Kidney epithelial cell (primary cell): Measurements from ENCODE around the gene NPTN. TPM values are rescaled to one million over a fixed set of nuclear protein-coding genes. Genes with fewer than 3 reads are reported as not detected.

Experiments
- DNase-seq: peaks from one replicate; pipeline ENCODE4 v3.0.0-alpha.2; 2010; ENCODE audit warnings: low read depth
- H3K27me3 ChIP-seq: 2 replicates; pipeline ENCODE4 v1.6.0; 2011; ENCODE audit warnings: low read length; ENCODE audit not compliant: control insufficient read depth, insufficient read depth
- H3K36me3 ChIP-seq: 2 replicates; pipeline ENCODE4 v1.5.1; 2011; ENCODE audit warnings: low read length; ENCODE audit not compliant: control insufficient read depth, insufficient read depth
- H3K4me3 ChIP-seq: 2 replicates; pipeline ENCODE4 v1.5.1; 2011; ENCODE audit warnings: low read depth, mild to moderate bottlenecking, control low read depth, low read length
- total RNA-seq: library from RNA; depleted of rRNA; stranded (reverse); fragments of >200 nt; gene quantifications from 2 replicates; pipeline ENCODE4 v1.2.3, GENCODE V29; 2015
- TF ChIP-seq, protein P1 (sequence below): IDR thresholded peaks from 2 replicates; pipeline ENCODE4 v1.5.1; 2011; ENCODE audit warnings: mild to moderate bottlenecking, moderate library complexity, low read length, control low read depth, inconsistent platforms; ENCODE audit not compliant: insufficient read depth, poor library complexity, severe bottlenecking

NPTN gene
- total RNA-seq, 1 donor from 2014 or later, result 96.5 TPM

DNA sequence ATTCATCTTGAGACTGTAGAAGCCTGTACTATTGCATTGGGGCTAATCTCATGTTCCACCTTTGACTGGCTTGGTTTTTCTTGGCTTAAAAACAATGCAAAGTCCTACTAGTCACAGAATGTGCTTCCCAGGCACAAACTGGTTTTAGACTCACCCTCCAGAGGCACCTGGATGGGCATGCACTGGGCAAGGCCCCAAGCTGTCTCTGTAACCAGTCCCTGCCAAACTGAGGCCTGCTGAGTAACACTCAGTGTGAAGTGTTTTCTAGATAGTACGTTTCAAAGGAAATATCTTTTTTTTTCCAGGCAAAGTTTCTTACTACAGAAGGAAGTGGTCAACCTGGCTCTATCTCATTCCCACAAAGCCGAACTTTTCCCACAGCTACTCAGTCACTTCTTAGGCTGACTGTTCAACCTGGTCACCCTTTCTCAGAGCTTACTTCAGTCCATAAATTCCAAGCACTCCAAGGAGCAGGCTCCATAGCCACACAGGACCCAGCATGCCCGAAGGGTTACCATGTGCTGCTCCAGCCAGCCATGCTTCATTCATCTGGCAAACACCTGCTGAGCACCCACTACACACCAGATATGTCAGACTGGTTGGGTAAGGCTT lies 57.4 kb downstream of the NPTN start:
- Histone ChIP-seq H3K27me3 (no peaks in the 10 kb centered on the region), H3K4me3 (no peak overlapping the region), H3K36me3 (no peaks in the 10 kb centered on the region)
- no peak for DNase-seq
- TF ChIP-seq, protein P1, sequence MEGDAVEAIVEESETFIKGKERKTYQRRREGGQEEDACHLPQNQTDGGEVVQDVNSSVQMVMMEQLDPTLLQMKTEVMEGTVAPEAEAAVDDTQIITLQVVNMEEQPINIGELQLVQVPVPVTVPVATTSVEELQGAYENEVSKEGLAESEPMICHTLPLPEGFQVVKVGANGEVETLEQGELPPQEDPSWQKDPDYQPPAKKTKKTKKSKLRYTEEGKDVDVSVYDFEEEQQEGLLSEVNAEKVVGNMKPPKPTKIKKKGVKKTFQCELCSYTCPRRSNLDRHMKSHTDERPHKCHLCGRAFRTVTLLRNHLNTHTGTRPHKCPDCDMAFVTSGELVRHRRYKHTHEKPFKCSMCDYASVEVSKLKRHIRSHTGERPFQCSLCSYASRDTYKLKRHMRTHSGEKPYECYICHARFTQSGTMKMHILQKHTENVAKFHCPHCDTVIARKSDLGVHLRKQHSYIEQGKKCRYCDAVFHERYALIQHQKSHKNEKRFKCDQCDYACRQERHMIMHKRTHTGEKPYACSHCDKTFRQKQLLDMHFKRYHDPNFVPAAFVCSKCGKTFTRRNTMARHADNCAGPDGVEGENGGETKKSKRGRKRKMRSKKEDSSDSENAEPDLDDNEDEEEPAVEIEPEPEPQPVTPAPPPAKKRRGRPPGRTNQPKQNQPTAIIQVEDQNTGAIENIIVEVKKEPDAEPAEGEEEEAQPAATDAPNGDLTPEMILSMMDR, result no peak

DNA sequence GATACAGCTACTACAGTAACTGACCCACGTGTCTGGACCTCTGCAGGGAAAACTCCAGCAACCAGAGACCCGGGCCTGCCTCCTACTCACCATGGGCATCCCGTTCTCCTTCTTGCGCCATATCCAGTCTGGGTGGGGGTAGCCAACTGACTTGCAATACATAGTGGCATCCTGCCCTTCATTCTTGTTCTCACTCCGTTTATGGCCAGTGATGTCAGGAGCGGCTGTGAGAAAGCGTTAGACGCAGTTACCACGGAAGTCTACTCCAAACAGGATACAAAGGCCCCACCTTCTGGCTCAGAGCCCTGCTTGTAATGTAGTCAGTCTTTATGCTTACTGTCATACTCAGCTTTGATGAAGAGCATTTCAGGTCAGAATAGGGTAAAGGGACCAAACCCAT lies 59.6 kb downstream of the NPTN start:
- no peaks in the 10 kb centered on the region for H3K27me3 ChIP-seq
- TF ChIP-seq, protein P1, result no peak
- no peak for DNase-seq
- H3K4me3 ChIP-seq, result no peak overlapping the region
- H3K36me3 ChIP-seq, result peaks cover 1% of the 10 kb centered on the region

DNA sequence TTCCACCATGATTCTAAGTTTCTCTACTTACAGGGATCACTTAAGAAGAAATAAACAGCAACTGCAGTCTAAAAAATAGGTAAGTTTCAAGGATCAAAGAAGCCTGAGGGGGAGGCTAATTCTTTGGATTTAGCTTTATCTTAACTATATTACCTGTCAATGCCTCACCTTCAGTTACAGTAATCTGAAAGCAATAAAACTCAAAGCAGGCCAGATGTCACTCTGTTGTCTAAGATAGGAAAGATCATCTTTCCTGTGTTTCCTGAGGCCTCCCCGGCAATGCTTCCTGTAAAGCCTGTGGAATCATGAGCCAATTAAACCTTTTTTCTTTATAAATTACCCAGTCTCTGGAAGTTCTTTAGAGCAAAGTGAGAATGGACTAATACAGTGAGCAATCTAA lies 60.2 kb downstream of the NPTN start:
- TF ChIP-seq, protein P1, result no peak
- H3K36me3 ChIP-seq, result peaks cover 1% of the 10 kb centered on the region
- no peak overlapping the region for H3K4me3 ChIP-seq
- H3K27me3 ChIP-seq, result no peaks in the 10 kb centered on the region
- DNase-seq, result no peak

DNA sequence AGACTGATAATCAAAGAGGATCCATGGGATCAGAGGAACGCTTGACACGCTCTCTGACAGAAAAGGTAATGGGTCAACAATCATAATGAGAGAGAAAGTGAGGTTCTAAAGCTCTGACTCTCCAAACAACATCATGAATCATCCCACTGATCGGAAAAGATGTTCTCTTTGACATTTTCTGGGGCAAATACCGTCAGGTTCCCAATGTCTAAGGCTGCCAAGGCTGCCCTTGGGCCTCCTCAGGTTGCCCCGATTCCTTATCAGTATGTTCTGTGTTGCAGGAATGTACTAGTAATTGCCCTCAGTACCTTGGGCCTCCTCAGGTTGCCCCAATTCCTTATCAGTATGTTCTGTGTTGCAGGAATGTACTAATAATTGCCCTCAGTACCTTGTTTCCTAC lies 60.9 kb downstream of the NPTN start:
- TF ChIP-seq, protein P1, result no peak
- peaks cover 1% of the 10 kb centered on the region for H3K36me3 ChIP-seq

DNA sequence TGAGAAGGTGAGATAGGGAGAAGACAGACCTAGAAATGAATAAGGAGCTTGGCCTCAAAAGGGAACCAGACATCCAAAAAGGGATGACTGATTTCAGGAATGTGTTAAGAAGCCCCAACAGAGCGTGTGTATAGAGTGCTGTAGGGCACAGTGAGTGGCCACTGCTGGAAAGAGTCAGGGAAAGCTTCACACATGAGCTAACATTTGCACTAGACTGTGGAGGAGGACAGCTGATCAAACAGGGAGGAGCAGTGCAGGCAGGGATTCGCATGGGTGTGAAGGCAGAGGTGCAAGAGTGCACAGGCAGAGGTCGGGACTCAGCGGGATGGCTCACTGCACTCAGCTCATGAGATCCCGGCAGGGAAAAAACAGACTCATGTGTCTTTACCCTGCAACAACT lies 61.8 kb downstream of the NPTN start:
- Histone ChIP-seq H3K36me3 (peaks cover 1% of the 10 kb centered on the region), H3K4me3 (no peak overlapping the region), H3K27me3 (no peaks in the 10 kb centered on the region)
- TF ChIP-seq, protein P1, result no peak
- DNase-seq, result peak; percentile 64

More for the DNA sequence above, 60.9 kb downstream of the NPTN start:
- Histone ChIP-seq H3K27me3 (no peaks in the 10 kb centered on the region), H3K4me3 (no peak overlapping the region)
- DNase-seq, result no peak
